ENCODE results near the gene SYNGAP1. TPM values are rescaled to one million over a fixed set of nuclear protein-coding genes. Genes with fewer than 3 reads are reported as not detected.

The SYNGAP1 gene
- total RNA-seq, 1 donor from 2014 or later = 1.6 TPM

- no peak for DNase-seq (ENCODE audit: low read depth in 2 of 2)
Measured at GRCh38 chr6:33404884-33405283, 15.0 kb upstream of the SYNGAP1 start.

DNA sequence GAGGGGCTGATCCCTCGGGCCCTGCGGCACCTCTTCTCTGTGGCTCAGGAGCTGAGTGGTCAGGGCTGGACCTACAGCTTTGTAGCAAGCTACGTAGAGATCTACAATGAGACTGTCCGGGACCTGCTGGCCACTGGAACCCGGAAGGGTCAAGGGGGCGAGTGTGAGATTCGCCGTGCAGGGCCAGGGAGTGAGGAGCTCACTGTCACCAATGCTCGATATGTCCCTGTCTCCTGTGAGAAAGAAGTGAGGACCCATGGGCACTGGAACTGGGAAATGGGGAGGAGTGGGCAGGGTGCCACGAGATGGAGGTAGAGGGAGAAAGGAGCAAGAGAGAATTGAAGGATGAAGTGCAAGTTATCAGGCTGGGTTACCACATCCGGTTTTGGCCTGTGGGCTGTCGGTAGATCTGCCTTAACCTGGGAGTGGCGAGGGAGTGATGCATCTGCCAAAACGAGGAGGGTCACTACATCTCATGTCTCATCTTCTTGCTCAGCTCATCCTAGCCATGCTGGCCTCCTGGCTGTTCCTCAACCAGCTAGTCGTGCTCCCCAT is 14.4 kb upstream of the SYNGAP1 start:
- DNase-seq (ENCODE audit: low read depth in 2 of 2) = no peak

DNA sequence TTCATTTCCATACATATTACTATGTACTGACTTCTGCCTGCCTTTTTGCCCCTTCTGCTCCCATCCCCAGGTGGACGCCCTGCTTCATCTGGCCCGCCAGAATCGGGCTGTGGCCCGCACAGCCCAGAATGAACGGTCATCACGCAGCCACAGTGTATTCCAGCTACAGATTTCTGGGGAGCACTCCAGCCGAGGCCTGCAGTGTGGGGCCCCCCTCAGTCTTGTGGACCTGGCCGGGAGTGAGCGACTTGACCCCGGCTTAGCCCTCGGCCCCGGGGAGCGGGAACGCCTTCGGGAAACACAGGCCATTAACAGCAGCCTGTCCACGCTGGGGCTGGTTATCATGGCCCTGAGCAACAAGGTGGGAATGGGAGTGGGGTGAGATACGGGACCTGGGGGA is 13.7 kb upstream of the SYNGAP1 start:
- no peak for DNase-seq (ENCODE audit: low read depth in 2 of 2)

DNA sequence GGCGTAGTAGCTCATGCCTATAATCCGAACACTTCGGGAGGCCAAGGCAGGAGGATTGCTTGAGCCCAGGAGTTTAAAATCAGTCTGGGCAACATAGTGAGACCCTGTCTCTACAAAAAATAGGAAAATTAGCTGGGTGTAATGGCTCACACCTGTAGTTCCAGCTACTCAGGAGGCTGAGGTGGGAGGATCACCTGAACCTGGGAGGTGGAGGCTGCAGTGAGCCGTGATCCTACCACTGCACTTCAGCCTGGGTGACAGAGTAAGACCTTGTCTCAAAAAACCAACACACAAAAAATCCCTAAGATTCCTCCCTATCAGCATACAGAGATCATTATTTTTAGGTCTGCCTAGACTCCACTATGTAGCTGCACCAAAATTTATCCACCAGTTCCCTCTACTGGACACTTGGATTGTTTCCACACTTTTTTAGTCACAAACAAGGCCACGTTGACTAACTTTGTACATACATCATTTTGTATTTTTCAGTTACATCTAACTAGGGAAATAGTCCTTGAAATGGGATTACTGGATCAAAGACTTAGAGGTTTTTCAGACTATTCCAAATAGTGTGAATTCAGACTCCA is 12.6 kb upstream of the SYNGAP1 start:
- DNase-seq (ENCODE audit: low read depth in 2 of 2) = peak; percentile 72 to 80

DNA sequence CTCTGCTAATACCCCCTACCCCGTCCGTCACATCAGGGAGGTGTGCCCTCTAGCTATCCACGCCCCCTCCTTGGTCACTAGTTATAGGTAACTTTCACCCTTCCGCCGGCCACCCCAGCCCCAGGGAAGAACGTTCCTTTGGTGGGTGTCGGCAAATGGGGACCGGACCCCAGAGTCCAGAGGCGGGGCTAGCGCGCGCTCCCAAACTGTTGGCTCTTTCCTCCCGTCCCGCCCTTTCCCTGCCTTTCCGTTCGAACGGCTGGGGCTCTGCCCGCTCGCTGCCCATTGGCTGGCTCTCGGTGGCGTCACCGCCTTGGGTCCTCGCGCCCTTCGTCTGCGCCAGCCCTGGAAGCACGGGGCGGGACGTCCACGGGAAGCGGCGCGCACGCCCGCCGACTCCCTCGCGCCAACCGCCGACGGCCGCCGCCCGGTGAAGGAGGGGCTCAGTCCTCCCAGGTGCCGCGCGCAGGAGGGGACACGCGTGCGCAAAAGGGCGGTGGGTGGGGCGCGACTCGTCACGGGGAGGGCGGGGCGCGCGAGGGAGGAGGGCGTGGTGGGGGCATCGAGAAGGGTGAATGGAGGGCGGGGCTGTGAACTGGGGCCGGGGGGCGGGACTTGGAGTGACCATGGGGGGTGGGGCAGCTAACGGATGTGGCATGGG is 9.7 kb upstream of the SYNGAP1 start:
- peak; percentile 99 to 100 for DNase-seq (ENCODE audit: low read depth in 2 of 2)

DNA sequence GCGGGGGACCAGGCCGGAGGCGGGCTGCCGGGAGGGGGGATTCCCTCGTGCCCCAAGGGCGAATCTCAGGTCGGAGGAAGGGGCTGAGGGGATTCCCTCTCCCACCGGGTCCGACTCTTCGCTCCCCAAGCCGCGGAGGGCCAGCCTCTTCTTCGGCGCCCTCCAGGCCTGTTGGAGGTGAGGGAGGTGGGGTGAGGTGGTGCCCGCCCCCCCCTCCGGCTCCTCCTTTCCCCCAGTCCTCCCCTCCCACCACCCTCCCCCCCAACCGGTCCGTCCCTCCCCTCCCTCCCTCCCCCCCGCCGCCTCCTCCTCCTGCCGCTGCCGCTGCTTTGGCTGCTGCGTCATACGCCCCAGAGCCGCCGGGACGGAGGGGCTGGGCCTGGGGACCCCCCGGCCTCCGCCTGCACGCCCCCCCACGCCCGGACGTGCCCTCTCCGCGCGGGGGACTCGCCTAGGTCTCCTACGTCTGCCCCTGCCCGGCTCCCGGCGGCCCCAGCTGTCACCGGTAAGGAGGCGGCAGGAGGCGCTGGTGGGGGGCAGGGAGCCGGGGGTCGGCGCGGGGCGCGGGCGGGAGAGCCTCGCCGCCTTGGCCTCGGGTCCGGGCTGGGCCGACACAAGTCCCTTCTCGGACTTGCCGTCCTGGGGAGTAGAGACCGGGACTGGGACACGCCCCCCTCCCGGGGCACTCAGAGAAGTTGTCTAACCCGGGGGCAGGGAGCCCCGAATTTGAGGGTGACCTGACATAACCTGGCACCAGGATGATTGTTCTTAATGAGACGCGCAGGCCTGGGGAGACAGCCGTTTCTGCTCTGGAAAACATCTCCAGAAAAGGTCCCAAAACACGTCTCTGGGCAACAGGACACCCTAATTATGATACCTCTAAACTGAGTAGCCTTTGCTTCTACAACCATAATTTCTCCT is 8.9 kb upstream of the SYNGAP1 start, which contains the start of gene PHF1:
Gene PHF1, plus strand, starts transcription at position 304 of the 921 bp plus-strand sequence. CDS start 1,250 bp downstream, outside the sequence.
- peak; percentile 83 to 88 for DNase-seq (ENCODE audit: low read depth in 2 of 2)

- no peak for DNase-seq (ENCODE audit: low read depth in 2 of 2)
Measured at GRCh38 chr6:33411632-33412005, 8.2 kb upstream of the SYNGAP1 start.

GRCh38 chr6:33412140-33413009 is 7.5 kb upstream of the SYNGAP1 start:
- DNase-seq (ENCODE audit: low read depth in 2 of 2) = no peak

GRCh38 chr6:33413241-33414120 is 6.4 kb upstream of the SYNGAP1 start:
- no peak for DNase-seq (ENCODE audit: low read depth in 2 of 2)

DNA sequence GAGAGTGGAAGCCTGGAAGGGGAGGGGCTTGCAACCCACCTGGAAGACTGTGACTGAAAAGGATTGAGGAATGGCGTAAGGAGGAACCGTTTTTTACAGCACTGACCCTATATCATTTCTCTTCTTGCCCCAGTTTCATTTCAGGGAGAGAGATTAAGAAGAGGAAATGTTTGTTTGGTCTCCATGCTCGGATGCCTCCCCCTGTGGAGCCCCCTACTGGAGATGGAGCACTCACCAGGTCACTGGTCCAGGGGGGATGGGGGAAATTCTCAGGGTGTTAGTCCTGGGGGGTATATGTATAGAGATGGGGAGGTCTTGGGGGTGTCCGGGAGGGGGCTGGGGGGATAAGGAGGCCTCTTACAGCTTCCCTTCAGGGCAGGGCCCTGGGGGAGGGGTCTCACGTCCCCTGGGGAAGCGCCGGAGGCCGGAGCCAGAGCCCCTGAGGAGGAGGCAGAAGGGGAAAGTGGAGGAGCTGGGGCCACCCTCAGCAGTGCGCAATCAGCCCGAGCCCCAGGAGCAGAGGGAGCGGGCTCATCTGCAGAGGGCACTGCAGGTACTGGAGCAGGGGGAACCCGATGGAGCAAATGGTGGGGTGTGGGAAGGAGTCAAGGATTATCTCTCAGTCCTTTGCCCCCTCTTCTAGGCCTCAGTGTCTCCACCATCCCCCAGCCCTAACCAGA is 5.1 kb upstream of the SYNGAP1 start:
- DNase-seq (ENCODE audit: low read depth in 2 of 2) = peak in 1 of 2 donors; percentile 32

- no peak for DNase-seq (ENCODE audit: low read depth in 2 of 2)
Measured at GRCh38 chr6:33415831-33416230, 4.0 kb upstream of the SYNGAP1 start.

- DNase-seq (ENCODE audit: low read depth in 2 of 2) = no peak
Measured at GRCh38 chr6:33416386-33417127, 3.3 kb upstream of the SYNGAP1 start.

- peak; percentile 23 to 72 for DNase-seq (ENCODE audit: low read depth in 2 of 2)
Measured at GRCh38 chr6:33417128-33417902, 2.5 kb upstream of the SYNGAP1 start.

GRCh38 chr6:33417903-33418689 is 1.8 kb upstream of the SYNGAP1 start, which contains the start of gene CUTA:
Gene CUTA (minus strand): TSS chr6:33418107. CDS start chr6:33418000, 107 bp downstream.
- peak; percentile 100 for DNase-seq (ENCODE audit: low read depth in 2 of 2)

- no peak for DNase-seq (ENCODE audit: low read depth in 2 of 2)
Measured at GRCh38 chr6:33418690-33419291, 1.1 kb upstream of the SYNGAP1 start.
